GM12864 (cell line): ENCODE data around the gene NEDD8.

Experiments used
- DNase-seq: peaks from one replicate; pipeline ENCODE4 v3.0.0-alpha.2; 2011; ENCODE audit warnings: low read depth
- H3K4me3 ChIP-seq: 2 replicates; pipeline ENCODE4 v1.5.1; 2011; ENCODE audit warnings: mild to moderate bottlenecking, low read depth, low read length, control low read depth
- TF ChIP-seq, protein P1 (sequence below): IDR thresholded peaks from 2 replicates; pipeline ENCODE4 v1.5.1; 2011; ENCODE audit warnings: low read depth, mild to moderate bottlenecking, moderate library complexity, low read length, control low read depth, inconsistent platforms; ENCODE audit errors: missing control alignments

NEDD8 gene

DNA sequence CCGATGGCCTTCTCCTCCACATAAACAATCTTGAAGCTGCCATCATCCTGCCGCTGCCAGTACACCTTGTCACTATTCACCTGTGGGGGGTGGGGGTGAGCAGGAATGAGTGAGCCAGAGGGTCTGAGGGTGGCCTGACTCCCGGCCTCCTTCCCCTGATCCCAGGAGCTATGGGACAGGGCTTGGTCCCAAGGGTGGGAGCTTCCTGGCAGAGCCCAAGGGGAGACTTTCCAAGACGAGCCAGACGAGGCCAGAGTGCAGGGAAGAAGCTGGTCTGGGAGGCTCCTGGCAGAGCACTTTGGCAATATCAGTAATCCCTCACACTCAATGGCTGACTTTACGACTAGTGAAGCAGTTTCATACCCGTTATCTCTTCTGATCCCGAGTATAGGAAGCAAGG, 23.3 kb upstream of the NEDD8 start:
- DNase-seq = no peak
- H3K4me3 ChIP-seq = no peak overlapping the region
- TF ChIP-seq, protein P1, sequence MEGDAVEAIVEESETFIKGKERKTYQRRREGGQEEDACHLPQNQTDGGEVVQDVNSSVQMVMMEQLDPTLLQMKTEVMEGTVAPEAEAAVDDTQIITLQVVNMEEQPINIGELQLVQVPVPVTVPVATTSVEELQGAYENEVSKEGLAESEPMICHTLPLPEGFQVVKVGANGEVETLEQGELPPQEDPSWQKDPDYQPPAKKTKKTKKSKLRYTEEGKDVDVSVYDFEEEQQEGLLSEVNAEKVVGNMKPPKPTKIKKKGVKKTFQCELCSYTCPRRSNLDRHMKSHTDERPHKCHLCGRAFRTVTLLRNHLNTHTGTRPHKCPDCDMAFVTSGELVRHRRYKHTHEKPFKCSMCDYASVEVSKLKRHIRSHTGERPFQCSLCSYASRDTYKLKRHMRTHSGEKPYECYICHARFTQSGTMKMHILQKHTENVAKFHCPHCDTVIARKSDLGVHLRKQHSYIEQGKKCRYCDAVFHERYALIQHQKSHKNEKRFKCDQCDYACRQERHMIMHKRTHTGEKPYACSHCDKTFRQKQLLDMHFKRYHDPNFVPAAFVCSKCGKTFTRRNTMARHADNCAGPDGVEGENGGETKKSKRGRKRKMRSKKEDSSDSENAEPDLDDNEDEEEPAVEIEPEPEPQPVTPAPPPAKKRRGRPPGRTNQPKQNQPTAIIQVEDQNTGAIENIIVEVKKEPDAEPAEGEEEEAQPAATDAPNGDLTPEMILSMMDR = no peak

DNA sequence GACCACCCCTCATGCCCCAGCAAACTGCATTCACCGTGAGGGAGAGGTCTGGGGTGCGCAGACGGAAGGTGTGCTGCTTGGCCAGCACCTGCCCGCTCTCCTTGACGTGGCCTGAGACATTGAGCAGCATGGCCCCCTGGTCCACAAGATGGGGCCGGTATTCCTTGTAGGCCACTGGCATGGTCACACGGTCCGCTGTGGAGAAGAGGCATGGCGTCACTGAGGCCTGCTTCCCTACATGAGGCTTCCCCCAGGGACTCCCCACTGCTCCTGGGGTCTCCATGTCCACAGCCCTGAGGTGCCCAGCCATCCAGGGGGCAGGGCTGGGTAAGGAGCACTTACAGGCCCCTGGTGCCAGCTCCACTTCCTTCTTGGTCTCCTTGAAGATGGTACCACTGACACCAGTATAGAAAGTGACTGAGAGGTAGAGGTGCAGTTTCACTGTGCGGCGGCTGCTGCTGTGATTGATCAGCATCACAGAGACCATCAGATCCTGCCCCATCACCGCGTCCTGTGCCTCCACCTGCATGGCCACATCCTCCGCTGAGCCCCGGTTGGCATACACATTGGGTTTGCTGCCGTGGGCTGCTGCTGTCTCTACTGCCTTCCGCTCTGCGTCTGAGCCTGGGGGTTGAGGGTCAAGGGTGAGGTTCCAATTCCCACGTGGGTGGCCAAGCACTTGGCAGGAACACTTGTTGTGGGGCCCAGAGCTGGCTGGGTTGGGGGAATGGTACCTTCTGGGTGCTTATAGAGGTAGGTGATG, 22.6 kb upstream of the NEDD8 start:
- no peak for DNase-seq
- H3K4me3 ChIP-seq = no peak overlapping the region
- TF ChIP-seq, protein P1 = no peak

DNA sequence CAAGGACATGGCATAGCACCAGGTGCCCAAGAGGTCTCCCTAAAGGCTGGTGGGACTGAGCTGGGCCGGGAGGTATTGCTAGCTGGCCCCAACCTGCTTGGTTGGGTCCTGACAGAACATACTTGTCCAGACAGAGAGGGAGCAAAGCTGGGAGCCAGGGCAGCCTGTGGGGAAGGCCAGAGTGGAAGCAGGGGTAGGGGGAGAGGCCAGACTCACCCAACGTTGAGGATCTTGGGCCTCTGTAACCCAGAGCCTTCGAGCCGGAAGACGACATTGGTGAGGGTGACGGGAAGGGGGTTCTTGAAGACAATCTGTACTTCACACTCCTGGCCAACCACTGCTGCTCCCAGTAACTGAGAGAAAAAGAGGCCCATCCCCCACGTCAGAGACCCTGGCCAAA, 21.8 kb upstream of the NEDD8 start:
- H3K4me3 ChIP-seq = no peak overlapping the region
- TF ChIP-seq, protein P1 = no peak
- DNase-seq = no peak

DNA sequence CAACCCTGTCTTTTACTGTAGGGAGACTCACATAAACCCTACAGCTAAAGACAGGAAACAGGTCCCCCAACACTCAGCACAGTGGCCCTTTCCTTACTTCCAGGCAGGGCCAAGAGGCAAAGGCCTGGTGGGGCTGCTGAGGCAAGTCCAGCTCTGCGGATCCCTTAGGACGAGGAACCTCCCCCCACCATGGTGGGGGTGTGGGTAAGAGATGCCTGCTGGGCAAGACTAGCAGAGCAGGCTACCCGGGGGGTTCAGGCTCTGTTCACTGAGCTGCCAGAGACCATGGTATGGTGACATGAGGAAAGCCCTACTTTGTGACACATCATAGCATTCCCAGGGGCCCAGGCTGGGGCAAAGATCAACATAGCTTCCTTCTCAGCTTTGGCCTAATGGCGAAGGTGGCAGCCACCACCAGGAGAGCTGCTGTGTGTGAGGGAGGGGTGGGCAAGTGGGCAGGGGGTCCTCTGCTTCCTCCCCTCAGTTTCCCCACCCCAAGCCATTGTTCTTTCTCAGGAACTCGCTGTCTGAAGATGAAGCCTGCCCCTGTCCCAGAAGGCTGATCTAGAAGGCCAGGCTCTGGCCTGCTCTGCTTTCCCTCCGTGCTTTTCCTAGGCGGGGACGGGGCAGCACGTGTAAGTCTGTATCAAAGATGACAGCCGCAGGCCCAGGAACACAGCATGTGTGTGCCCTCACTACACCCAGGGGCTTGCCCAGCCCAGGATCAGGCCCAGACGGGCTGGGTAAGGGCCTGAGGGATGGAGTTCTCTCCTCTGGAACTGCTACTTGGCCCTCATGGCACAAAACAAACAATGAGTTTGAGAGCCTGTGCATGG, 20.3 kb upstream of the NEDD8 start:
- TF ChIP-seq, protein P1 = no peak
- H3K4me3 ChIP-seq = no peak overlapping the region
- no peak for DNase-seq

DNA sequence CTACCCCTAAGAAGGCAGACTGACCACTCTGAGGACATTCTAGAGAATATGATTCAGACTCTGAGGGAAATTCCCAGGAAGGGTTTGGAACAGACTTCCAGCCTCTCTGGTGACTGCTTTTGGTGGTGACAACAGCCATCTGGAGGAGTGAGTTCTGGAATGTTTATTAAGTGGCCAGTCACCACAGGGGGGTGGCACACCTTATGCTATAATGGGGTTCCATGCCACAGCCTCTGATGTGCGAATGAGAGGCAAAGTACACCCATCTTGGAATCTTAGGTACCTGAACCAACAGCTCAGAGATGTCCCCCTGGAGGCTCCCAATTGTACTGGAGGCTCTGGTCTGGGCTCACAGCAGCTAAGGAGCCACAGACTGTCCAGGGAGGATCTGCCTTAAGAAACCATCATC, 19.7 kb upstream of the NEDD8 start:
- TF ChIP-seq, protein P1 = no peak
- no peak for DNase-seq
- no peak overlapping the region for H3K4me3 ChIP-seq

DNA sequence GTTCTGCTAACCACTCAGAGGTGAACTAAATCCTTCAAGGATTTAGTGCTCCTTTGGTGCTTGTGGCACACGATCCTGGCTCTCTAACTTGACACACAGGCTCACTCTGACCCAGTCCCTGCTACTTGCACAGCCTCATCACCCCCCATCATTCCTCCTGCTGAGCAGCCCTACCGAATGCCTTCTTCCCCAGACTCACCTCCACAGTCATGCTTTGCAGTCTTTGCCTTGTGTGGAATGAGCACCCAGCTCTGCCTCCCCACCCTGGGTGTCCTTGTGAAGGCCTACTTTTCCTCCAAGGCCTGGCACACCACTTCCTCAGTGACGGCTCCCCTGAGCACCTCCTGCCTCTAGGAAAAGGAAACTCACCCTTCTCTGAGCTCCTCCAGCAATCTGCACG, 18.2 kb upstream of the NEDD8 start:
- TF ChIP-seq, protein P1 = no peak
- no peak for DNase-seq
- H3K4me3 ChIP-seq = no peak overlapping the region
